NT2/D1 (cell line): ENCODE measurements around the gene OSER1.

Source experiments
- SUZ12 ChIP-seq: IDR thresholded peaks from 2 replicates; pipeline ENCODE4 v1.6.1; 2011; ENCODE audit not compliant: insufficient read length, insufficient read depth; ENCODE audit errors: extremely low read depth
- YY1 ChIP-seq: IDR thresholded peaks from 2 replicates; pipeline ENCODE4 v1.6.1; 2011; ENCODE audit not compliant: insufficient read length, insufficient read depth
- ZNF274 ChIP-seq: IDR thresholded peaks from 2 replicates; pipeline ENCODE4 v1.6.1; 2011; ENCODE audit warnings: mild to moderate bottlenecking, low read depth, low read length

DNA sequence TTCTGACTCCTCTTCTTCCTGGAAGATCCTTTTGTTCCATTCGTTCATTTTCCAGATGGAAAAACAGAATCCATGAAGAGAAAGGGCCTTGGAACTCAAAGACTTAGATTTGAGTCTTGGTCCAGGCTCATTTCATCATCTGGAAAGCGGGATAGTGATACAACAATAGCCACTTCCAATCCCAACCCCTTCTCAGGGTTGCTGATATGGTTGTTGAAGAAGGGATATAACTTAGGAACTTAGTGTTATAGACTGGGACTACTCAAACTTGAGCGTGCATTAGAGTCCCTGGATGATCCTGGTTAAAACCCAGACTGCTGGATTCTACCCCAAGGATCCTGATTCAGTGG lies 37.8 kb upstream of the OSER1 start:
- TF ChIP-seq SUZ12: no peak
- TF ChIP-seq YY1: no peak
- no peak for TF ChIP-seq ZNF274
